GM12892 (cell line): ENCODE data around the gene DOCK1.

ENCODE experiments used
- POLR2A ChIP-seq: IDR thresholded peaks from 2 replicates; pipeline ENCODE4 v1.6.1; 2011; ENCODE audit warnings: low read depth, low read length, control low read depth
- TAF1 ChIP-seq: IDR thresholded peaks from 2 replicates; pipeline ENCODE4 v1.6.1; 2011; ENCODE audit warnings: low read depth, mild to moderate bottlenecking, control low read depth, low read length, borderline replicate concordance

- TF ChIP-seq POLR2A (no peak), TAF1 (no peak)
Measured at GRCh38 chr10:127418536-127419168, 513.4 kb downstream of the DOCK1 start.
